ENCODE data around the gene NUB1.

The NUB1 gene

DNA sequence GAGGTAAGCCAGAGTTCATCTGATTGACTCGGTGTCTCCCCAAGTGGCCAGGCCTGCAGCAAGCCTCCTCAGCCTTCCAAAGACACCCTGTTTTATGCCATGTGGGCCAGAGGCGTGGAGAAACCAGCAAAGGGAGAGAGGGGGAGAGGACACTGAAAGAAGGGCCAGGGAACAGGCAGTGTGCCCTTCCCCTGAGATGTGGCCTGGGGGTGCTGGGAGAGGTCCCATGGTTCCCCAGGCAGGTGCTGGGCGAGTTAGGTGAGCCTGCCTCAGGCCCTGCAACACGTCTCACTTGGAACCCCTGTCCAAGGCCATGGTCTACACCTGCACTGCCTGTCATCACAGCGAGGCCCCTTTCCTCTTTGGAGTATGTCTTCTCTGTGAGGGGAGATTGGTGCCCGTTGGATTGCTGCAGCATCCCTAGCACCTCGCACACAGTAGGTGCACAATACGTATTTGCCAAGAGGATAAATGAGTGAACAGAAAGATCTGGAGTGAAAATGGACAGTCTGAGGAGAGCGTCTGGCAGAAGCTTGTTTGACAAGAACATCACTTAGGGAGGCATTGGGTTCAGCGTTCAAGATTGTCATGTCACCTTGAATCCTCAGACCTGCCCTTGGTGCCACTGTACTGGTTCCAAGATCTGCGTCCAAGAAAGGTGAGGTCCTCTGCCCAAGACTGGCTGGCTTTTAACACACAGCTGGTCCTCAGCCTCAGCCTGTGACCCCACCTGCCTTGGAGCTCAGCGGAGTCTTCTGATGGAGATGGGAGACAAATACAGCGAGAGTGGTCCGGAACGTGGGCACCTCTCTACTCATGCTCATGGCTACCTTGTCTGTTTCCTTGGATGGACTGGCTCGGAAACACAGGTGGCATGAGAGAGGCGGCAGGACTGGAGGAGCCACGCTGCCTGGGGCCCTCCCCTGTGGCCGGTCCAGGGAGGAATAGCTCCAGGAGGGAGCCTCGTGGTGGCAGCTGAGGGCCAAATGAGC lies 39.8 kb upstream of the NUB1 start:
- no peak overlapping the region for H3K27ac ChIP-seq
- TF ChIP-seq CTCF (conservative IDR thresholded peaks at IDR 0.05): no peak

- H3K27ac ChIP-seq: peak overlapping the region; percentile 69
These were observed 37.4 kb upstream of the NUB1 start for GRCh38 chr7:151304251-151304650.

DNA sequence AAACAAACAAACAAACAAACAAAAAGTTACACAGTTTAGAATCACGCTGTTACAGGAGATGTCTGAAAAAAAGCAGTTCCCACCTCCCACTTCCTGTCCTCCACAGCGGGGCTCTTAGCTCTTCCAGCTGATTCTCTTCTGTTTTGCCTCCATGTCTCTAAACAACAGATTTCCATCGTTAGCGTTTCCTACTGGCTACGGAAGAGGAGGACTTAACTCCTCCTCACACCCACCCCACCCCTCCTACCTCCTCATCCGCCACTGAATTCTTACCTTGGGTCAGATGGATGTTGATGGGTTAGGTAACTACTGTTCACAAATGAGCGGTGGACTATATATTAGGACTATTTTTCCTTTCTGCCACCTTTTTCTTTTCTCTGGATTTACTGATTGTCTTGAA lies 36.8 kb upstream of the NUB1 start:
- TF ChIP-seq CTCF (conservative IDR thresholded peaks at IDR 0.05): no peak
- peak overlapping the region; percentile 69 for H3K27ac ChIP-seq

GRCh38 chr7:151306374-151306773 lies 35.2 kb upstream of the NUB1 start:
- no peak for TF ChIP-seq CTCF (conservative IDR thresholded peaks at IDR 0.05)
- H3K27ac ChIP-seq: no peak overlapping the region

GRCh38 chr7:151306860-151307259 lies 34.8 kb upstream of the NUB1 start:
- no peak for TF ChIP-seq CTCF (conservative IDR thresholded peaks at IDR 0.05)
- H3K27ac ChIP-seq: no peak overlapping the region

DNA sequence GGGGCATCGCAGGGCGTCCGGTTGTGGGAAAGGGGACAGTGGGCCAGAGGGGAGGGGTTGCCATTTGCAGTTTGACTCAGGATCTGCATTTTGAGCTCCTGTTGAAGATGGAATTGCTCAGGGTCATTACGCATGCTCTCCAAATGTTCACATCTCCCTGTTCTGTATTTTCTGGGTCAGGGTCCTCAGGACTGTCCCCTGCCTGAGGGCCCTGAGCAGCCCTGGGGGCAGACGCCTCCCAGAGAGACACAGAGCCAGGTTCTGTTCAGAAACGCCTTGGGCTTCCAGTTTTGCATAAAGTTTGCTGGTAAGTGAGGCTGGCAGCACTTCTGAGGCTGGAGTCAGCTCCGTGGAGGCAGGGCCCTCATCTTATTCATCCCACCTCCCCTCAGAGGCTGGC lies 34.1 kb upstream of the NUB1 start:
- no peak for TF ChIP-seq CTCF (conservative IDR thresholded peaks at IDR 0.05)
- no peak overlapping the region for H3K27ac ChIP-seq

DNA sequence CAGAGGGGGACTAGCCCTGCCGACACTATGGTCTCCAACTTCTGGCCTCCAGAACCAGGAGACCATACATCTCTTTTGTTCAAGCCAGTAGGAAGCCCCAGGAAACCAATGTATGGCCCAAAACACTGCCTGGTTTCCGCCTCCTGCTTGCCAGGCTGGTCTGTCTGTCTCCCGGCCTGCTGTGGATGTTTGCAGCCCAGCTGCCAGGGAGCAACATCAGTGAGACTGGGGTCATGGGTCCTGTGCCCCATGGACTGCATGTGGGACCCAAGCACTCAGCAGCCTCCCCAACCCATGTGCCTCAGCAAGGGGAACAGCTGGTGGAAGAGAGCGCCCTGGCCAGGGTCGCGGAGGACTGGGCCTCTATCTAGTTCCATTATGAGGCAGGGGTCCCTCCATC lies 33.4 kb upstream of the NUB1 start:
- no peak overlapping the region for H3K27ac ChIP-seq
- no peak for TF ChIP-seq CTCF (conservative IDR thresholded peaks at IDR 0.05)

GRCh38 chr7:151308791-151309190 lies 32.8 kb upstream of the NUB1 start:
- TF ChIP-seq CTCF (conservative IDR thresholded peaks at IDR 0.05): no peak
- H3K27ac ChIP-seq: no peak overlapping the region

All from VCaP (cell line).